T follicular helper cell (primary cell): ENCODE data around the gene SND1.
"Not testable (repeated sequence)": the region's sequence is repeated elsewhere in the genome, so short reads cannot be mapped to it uniquely, and the experiment has no call there.

Experiments used
- DNase-seq: peaks from one replicate; pipeline ENCODE4 v3.0.0-alpha.2; 2020; ENCODE audit warnings: low read depth

The SND1 gene

DNA sequence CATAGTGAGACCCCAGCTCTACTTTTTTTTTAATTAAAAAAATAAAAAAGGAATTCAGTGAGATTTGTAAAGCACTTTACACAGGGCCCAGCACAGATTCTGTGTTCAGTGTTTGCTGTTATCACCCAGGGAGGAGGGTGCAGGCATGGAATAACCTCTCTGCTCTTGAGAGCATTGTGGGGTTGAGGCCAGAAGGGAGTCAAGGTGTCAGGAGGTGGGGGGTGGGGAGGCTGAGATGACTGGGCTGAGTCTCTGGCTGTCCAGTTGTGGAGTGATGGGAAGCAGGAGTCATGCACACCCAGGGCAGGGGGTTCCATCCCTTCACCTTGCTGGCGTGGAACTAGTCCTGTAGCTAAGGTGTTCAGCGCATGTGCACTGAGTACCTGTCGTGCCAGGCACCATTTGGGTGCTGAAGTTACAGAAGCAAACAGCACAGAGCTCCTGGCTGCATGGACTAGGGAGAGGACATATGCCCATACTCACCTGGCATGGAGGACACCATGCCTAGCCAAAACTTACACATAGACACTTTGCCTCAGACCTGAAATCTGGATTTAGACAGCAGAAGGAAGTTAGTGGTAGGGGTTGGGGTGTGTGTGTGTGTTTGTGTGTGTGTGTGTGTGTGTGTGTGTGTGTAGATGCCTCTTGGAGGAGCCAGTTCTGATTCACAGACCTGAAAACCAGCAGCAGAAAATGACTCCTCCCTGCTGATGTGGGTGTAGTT lies 448.4 kb downstream of the SND1 start:
- no peak for DNase-seq

DNA sequence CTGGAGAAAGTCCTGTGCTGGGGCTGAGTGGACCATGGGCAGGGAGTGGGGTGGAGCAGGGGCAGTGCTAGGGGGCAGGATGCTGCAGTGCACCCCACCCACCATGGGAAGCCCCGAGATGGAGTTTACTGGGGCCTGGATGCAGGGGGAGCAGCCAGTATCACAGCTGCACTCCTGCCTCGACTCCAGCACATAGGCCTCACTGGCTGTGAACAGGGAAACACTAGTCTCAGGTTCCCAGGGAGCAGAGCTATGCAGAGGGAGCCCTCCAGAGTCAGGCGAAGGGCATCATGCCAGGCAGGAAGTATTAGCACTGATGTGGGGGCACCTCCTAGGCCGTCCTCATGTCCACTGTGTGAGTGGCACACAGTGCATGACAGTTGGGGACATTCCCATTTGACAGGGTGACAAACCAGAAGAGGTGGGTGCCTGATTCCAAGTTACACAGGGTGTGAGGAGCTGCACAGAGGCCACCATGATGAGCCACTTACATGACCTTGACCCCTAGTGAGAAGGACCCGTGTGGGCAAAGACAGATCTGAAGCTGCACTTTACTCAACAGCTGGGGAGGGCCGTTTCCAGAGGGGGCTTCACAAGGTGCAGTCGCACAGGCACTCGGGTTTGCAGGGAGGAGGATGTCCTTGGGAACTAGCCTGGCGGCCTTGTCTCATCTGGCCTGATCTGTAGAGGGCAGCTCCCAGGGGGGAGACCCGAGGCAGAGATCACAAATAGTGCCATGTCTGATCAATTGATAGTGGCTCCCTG lies 449.1 kb downstream of the SND1 start:
- DNase-seq = no peak

DNA sequence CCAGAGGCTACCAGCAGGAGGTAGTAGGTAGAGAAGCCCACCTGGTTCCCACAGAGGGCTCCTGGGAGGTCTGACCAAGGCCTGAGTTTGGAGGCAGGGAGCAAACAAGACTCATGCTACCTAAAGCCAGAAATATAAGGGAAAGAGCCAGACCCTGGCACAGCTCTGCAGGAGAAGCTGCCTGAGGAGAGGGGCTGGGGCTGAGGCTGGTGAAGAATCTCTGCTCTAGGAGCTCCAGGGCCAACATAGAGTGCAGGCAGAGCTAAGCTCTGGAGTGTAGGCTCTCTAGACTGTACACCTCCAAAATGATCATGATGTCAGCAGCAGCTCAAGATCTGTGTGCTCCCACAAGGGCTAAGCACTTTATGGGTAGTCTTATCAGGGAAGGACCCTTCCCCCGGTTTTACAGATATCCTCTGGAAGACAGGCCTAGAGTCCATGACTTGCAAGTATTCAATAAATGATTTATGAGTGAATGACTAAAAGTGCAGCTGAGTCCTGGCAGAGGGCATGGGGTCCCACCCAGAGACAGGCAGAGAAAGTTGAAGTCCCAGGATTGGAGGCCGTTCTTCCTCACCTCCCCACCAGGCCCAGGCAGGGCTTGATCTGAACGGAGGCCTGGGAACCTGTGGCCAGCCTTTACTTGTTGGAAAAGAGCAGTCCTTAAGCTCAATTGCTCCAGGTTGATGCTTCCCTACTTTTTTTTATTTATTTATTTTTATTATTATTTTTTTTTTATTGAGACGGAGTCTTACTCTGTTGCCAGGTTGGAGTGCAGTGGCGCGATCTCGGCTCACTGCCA lies 450.7 kb downstream of the SND1 start:
- no peak for DNase-seq

DNA sequence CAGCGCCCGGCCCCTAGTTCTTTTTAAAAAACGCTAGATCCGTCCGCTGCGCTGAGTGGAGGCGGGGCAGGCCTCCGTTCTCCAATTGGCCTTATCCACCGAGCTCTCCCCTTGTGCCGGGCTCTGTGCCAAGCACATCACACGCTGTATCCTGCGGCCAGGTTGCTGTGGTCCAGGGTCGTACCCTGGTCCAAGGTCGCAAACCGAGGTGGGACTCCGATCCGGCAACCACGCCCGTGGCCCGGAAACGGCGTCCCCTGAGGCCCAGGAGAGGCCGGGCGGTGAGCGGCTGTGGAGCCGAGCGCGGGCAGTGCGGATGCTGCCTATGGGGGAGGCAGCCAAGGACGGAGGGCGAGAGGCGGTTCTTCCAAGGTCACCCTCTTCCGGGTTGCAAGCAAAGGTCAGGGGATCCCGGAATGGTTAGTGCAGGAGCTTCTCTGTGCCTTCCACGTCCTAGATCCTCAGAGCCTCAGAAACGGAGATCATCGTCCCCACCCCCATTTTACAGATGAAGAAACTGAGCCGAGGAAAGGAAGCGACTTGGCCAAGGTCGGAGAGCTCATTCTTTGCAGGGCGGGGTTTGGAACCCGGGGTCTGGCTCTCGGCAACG lies 451.6 kb downstream of the SND1 start:
- DNase-seq = no peak

DNA sequence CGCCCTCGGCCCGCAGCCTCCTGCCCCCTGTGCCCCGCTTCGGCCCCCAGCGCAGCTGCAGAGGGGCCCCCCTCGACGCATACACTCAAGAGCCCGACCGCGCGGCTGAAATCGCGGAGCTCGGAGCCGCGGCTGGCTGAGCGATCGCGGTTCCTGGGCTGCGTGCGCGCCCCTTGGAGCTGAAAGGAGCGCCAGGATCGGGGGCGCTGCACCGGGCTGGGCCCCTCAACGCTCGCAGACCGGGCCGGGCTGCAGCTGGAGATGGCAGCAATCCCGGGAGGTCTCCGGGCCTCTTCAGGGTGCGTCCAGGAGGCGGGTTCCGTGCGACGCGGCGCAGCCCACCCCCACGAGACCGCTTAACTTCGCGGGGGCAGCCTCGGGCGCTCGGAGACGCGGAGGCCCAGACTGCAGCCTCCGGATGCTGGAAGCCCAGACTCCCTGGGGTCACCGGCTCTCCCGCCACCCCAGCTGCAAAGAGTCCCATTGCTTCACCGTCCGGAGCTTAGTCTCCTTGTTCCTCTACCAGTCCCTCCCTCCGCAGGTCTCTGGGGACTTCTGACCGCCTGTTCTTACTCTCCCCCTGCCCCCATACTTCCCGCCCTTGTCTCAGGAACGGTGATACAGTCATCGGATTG lies 452.2 kb downstream of the SND1 start:
- no peak for DNase-seq

DNA sequence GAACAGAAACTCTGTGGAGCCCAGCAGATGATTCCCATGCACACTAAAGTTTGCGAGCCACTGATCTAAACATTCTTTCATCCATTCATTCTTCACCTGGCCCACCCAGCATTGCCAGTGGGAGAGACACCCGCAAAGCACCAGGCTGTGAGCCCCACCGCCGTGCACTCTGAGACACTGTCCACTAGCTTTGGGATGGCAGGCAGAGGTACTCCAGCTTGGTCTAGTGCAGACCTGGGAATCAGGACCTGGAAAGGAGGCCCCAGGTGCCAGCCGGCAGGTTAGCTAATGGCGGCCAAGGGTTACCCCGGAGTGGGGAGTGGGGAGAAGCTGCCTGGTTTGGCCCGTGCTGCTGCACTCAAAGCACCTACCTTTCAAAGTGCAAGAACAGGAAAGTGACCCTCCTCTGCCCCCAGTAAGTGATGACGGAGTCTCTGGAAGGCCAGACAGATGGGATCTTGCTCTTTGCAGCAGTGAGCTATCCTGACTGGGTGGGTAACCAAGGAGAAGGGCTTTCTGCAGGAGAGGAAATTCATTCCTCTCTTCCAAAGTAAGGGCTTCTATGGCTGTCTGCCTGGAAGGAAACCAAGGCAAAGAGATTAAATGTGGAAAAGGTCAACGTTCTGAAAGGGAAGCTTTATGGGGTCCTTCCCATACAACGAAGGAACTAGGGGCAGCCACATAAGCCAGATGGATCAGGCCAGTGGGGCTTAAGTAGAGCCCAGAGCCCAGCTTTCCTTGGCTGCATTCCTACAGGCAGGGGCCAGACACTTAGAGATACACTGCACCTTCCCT lies 453.4 kb downstream of the SND1 start:
- DNase-seq = no peak

DNA sequence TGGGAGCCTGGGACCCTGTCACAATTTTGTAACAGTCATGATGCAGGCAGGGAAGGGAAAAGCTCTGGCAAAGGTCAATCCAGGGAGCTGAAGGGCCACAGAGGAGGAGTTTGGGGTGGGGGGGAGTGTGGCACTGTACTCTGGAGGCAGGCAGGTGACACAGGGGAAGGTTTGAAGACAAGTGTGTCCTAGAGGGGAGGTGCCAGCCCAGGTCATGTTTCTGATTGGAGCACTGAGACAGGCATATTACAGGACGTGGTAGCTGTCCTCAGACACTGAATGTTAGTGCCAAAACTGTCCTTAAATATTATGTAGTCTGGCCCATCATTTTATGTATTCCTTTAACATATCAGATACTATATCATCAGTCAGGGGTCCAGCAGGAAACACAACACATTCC lies 454.8 kb downstream of the SND1 start:
- DNase-seq = no peak

DNA sequence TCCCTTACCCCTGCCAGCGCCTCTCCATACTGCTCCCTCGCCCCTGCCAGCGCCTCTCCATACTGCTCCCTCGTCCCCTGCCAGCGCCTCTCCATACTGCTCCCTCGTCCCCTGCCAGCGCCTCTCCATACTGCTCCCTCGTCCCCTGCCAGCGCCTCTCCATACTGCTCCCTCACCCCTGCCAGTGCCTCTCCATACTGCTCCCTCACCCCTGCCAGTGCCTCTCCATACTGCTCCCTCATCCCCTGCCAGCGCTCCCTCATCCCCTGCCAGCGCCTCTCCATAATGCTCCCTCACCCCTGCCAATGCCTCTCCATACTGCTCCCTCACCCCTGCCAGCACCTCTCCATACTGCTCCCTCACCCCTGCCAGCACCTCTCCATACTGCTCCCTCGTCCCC lies 455.5 kb downstream of the SND1 start:
- DNase-seq = not testable (repeated sequence)

DNA sequence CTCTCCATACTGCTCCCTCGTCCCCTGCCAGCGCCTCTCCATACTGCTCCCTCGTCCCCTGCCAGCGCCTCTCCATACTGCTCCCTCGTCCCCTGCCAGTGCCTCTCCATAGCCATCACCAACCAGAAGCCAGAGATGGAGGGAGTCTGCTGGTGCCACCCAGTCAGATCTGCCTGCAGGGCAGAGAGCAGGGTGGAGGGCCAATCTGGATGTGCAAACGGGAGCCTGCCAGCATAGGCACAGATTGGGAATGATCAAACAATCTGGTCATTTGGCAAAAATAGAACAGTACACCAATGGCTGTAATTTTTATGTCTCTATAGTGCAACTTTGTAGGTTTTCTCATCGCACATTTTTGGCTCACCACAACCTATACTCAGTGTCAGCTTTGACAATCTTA lies 456.1 kb downstream of the SND1 start:
- DNase-seq = no peak

DNA sequence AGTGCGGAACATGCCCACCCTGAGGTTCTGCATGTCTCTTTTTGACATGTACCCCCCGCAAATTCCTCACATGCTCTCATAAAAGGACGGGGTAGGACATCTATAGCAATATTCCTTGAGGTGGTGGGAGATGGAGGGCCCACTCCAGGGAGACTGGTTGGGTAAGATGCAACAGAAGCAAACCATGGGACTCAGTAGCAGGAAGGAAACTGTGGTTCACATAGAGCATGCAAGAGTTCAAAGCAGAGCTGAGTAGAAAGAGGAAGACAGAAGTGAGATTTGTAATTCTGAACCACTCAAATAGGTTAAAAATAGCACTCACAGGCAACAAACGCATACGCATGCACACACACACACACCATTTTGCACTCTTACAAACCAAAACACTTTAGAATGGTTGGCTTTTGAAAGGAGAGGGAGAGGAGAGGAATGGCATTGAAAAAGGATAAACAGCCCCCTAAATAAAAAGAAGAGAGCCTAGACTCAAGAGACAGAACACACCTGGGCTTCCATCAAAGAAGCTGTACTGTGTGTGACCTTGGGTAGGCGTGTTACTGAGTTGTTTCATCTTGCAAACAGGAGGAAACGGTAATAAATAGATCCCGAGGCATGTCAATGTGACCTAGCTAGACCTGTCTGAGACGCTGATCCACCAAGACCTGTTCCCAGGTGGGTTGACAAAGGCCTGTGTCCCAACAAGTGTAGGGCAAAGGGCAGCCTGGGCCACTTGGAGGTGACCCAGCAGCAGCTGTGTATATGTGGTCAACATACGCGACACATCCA lies 456.8 kb downstream of the SND1 start:
- DNase-seq = no peak

DNA sequence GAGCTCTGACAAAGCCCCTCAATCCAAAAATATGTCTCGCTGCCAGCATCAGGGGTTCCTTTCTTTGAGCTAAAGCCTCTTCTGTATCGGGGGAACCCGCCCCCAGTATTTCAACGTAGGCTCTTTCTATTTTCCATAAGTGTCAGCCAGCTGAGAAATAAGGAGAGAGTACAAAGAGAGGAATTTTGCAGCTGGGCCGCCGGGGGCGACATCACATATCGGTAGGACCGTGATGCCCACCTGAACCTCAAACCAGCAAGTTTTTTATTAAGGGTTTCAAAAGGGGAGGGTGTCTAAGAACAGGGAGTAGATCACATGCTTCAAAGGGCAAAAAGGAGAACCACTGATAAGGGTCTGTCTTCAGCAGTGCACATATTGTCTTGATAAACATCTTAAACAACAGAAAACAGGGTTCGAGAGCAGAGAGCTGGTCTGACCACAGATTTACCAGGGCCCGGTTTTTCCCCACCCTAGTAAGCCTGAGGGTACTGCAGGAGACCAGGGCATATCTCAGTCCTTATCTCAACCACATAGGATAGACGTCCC lies 457.5 kb downstream of the SND1 start:
- DNase-seq = not testable (repeated sequence)

DNA sequence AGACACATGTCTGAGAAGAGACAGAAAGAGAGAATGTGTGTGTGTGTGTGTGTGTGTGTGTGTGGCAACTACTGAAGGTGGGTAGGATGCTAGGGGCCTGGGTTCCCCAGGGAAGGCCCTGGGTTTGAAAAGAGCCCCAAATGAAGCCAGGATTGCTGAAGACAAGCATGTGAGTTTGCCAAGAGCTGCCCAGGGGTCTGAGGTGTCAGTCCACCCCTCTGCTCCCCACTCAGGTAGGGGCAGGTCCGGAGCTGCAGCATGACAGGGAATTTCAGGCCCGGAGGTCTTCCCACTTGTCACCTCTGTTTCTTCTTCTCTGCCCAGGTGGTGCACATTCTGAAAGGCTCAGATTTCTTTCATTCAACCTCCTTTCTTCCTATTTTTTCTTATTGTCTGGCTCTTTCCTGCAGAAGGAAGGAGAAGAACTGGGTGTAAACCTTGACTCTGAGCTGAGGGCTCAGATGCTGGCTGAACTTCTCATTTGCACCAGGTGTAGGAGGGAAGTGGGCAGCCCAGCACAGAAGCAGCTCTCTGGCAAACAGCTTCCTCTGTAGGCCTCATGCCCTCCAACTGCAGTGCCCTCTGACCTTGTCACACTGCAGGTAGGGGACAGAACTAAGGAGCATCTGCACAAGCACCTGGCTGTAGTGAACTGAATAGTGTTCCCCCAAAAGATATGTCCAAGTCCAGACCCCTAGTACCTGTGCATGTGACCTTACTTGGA lies 458.8 kb downstream of the SND1 start:
- no peak for DNase-seq

DNA sequence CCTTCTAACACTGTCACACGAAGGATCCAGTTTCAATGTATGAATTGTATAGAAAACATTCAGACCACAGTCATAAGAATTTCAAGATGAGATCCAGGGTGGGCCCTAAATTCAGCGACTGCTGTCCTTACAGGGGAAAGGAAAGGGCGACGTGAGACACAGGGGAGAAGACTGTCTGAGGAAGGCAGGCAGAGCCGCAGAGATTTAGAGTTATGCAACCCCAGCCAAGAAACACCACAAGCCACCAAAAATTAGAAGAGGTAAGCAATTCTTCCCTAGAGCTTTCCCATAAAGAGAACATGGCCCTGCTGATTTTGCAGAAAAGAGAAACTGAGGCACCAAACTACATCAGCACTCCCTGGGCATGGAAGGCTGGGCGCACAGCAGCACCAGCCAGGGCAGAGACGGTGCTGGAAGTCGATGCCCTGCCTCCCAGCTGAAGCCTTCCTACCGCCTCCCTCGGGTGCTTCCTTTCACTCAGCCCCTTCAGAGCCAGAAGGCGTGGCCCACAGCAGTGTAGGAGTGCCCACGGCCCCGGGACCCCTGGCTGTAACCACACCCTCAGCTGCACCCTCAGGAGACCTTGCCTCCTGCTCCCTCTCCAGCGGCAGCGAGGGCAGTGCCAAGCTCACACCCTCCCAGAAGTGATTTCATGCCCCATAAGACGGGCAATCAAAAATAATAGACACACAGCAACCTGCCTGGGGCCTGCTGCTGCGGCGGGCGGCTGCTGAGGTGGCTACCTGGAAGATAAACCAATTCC lies 460.2 kb downstream of the SND1 start:
- DNase-seq = no peak

DNA sequence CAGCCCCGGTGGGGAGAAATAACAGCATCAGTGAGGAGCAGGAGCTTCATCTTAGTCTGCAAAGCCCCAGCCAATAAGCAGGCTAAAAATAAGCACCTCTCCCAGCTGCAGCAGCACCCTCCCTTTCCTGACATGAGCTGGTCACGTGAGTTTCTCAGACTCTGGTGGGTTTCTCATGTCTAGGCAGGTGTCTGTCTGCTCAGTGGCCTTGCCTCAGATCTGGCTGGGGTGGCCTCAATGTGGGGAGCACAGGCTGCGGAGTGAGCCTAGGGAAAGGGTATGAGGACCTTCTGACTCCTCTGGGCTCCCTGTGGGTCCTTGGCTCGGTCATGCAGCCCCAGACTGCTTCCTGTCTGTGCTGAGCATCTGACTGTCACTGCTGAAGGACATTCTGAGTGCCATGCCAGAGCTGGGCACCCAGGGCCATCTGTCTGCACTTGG lies 460.8 kb downstream of the SND1 start:
- DNase-seq = no peak

DNA sequence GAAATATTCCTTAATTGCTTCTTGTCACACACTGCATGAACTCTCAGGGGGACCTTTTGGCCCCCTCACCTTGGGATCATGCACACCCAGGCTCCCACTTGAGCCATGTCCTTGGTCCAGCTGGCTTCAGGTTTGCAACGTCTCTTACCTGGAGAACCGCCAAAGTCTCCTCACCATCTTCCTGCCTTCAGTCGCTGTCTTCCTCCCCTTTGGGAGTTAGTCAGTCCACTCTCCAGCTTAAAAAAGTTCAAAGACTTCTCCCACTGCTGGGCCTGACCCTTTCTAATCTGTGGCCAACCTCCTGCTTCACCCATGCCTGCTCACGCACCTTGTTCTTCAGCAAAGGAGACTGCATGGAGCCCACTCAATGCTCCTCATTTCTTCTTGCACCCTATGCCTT lies 461.8 kb downstream of the SND1 start:
- DNase-seq = no peak

DNA sequence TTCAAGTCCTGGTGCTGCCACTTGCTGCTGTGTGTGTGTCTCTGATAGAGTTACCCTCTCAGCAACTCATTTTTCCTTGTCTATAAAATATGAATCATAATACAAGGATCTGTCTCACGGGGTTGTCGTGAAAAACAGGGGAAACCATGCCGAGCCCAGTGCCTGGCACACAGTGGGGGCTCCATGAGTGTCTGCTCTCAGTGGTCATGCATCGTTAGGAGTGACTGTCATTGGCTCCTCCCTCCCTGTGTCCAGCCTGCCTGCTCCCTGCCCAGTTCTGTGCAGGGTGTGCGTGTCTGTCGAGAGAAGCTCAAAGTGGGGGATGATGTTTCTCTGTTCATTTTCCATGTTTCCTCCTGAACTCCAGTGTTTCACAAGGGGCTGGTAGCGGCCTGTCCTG lies 462.8 kb downstream of the SND1 start:
- no peak for DNase-seq

DNA sequence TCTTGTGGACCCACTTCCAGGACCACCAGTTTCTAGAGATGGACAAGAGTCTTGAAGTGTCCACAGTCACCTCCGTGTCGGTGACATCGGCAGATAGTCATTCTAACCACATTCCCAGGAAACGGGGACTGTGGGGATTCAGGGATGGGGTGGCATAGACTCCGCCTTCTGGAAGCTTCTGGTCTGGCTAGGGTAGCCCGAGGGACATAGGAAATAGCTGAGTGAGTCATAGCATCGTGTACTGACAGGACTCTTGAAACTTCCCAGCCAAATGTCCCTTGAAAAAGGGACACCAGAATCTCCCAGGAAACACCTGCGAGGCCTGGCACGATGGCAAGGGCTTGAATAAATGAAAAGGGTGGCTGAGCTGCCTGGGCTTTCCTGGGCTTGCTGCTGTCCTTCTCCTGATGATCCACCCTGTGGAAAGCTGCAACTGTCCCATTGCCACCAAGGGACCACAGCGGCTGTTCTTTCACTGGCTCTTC lies 463.4 kb downstream of the SND1 start:
- DNase-seq = no peak
